Stimulated activated CD4-positive, alpha-beta T cell treated with anti-CD3 and anti-CD28 coated beads, Interleukin-15, amount 100 ng/mL, for 1 hour (primary cell): ENCODE data around the gene LZTS2.
"Not testable (repeated sequence)": the region's sequence is repeated elsewhere in the genome, so short reads cannot be mapped to it uniquely, and the experiment has no call there.

ENCODE experiments used
- DNase-seq, 2 donors: peaks; one replicate each; pipeline ENCODE4 v3.0.0-alpha.2; 2020; ENCODE audit warnings: low read depth in 1 of 2, low spot score in 1 of 2

The LZTS2 gene

DNA sequence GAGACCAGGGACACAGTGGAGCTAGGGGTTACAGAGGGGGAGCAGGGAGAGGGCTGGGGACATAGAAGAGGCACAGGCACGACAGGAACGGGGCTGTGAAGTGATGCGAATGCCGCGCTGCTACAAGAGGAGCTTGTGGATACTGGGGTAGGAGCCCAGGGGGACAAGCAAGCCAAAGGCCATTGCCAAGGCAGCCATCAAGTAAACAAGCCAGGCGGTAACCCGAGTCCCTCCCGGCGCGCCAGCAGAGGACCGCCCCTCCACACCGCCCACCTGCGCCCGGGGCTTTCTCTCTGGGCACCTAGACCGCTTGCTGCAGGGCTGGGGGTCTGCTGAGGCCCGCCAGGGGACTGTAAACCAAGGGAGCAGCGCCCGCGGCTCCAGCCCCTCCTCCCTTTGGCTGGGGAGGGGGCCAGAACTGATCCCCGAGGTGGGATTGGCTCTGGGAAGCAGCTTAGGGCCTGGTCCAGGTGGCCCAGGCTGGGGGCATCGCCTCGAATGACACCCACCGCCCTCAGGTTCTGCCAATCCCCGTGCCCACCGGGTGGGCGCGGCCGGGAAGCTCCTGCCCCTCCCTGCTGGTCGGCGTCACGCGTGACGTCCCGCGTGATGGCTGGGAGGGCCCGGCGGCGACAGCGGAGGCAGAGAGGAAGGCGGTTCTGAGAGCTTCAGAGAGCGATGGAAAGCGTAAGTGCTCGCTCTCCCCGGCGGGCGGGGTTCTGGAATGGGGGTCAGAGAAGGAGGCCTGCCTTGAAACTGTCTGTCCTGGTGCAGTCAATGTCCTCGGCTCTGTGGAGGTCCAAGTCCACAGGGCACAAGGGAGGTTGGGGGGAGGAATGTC, 32.4 kb downstream of the LZTS2 start:
- peak; percentile 57 to 60 for DNase-seq

- DNase-seq, result peak; percentile 14 to 36
Observed at GRCh38 chr10:101032637-101033224, 33.1 kb downstream of the LZTS2 start.

- DNase-seq, result no peak
Observed at GRCh38 chr10:101033276-101033675, 33.7 kb downstream of the LZTS2 start.

DNA sequence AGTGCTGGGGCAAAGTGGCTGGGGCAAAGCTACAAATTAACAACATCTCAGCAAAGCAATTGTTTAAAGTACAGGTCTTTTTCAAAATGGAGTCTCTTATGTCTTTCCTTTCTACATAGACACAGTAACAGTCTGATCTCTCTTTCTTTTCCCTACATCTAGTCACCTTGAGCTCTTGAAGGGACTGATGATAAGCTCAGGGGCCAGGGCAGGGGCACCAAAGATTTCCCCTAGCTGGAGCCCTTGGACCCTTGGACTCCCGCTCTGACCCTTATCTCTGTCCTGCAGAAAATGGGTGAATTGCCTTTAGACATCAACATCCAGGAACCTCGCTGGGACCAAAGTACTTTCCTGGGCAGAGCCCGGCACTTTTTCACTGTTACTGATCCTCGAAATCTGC, 34.8 kb downstream of the LZTS2 start:
- DNase-seq, result not testable (repeated sequence)

- DNase-seq, result no peak
Observed at GRCh38 chr10:101035314-101035713, 35.7 kb downstream of the LZTS2 start.

DNA sequence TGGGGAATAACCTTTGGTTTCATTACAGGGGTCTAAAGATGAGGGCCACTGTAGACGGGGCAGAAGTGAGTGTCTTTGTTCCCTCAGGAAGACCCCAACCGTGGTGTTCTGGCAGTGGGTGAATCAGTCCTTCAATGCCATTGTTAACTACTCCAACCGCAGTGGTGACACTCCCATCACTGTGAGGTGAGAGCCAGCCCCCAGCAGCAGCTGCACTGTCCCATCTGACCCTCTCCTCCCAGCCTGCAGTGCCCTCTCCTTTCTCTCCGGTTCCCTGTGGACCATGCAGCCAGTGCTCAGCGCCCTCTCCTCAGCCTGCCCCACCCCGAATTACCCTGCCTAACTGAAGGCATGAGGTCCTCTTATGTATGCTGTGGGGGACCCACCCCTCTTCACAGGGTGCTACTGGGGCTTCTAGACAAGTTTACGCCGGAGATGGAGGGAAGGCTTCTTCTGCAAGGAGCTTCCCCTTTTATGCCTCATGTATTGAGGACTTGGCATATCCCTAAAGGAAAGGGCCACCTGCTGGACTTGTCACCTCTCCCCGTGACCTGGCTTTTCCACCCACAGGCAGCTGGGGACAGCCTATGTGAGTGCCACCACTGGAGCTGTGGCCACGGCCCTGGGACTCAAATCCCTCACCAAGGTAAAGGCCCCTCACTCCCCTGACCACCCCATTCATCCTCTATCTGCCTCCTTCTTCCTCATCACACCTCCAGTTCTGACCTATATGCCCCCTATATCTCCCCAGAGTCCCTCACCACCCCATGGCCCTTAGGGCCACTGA, 36.5 kb downstream of the LZTS2 start:
- DNase-seq, result no peak

GRCh38 chr10:101036726-101037125, 37.1 kb downstream of the LZTS2 start:
- no peak for DNase-seq

GRCh38 chr10:101038484-101038883, 38.9 kb downstream of the LZTS2 start:
- no peak for DNase-seq

DNA sequence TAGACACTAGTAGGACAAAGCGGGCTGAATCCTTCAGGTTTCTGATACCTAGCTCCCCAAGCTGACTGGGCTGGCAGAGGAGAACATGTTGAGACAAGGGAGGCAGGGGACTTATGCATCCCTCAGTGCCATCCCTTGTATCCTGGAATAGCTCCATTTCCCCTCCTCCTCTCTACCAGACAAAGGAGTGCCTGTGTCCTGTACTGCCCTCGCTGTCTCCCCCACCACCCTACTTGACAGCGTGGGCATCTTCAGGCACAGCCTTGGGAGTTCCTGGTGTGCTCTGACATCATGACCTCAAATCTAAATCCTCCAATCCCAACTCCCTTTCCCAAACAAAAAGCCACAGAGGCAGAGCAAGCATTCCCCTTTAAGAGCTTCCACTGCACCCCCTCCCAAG, 40.5 kb downstream of the LZTS2 start:
- no peak for DNase-seq

DNA sequence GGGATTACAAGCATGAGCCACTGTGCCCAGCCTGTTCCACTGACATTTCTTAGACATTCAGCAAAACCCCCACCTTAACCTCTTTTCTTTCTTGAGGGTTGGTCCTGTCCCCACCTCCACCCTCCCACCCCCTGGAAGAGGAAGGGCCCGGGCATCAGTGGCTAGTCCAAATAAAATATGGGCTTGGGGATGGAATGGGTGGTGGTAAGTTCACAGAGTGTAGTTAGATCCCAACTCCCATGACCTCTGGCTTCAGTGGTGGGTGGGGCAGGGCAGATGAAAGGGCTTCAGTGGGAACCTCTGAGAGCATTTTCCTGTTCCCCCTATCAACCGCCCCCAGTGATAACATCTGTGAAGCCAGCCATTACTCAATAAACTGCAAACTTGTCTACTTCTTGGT, 41.2 kb downstream of the LZTS2 start:
- DNase-seq, result no peak

DNA sequence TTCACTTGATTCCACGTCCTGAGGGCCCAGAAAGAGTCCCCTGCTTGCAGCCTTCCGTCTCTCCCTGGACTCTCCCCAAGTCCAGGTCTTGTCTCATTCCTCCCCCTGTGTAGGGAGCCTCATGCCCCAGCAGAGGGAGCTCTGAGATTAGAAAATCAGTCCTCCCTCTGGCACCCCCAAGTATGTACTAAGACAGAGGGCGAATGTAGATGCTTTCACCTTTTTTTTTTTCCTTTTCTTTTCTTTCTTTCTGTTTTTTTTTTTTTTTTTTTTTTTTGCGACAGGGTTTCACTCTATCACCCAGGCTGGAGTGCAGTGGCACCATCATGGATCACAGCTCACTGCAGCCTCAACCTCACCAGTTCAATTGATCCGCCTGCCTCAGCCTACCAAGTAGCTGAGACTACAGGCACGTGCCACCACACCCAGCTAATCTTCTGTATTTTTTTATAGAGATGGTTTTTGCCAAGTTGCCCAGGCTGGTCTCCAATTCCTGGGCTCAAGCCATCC, 41.7 kb downstream of the LZTS2 start:
- peak; percentile 45 to 47 for DNase-seq

DNA sequence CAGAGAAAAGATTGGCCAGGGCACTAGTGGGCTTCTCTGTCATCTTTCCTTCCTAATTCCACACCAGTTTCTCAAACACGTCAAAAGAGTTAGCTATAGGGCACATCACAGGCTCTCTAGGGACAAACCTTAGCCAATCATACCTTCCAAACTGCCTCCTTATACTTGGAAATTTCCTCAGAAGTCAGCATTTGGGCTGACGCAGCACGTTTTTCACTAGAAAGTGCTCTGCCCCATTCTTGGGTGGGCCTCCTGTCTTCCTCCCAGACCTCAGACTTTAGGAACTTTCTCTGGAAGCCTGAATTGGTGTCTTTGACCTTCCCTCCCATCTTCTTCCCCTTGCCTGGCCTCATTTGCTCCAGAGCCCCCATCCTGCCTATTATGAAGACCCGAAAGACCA, 42.5 kb downstream of the LZTS2 start:
- DNase-seq, result no peak

DNA sequence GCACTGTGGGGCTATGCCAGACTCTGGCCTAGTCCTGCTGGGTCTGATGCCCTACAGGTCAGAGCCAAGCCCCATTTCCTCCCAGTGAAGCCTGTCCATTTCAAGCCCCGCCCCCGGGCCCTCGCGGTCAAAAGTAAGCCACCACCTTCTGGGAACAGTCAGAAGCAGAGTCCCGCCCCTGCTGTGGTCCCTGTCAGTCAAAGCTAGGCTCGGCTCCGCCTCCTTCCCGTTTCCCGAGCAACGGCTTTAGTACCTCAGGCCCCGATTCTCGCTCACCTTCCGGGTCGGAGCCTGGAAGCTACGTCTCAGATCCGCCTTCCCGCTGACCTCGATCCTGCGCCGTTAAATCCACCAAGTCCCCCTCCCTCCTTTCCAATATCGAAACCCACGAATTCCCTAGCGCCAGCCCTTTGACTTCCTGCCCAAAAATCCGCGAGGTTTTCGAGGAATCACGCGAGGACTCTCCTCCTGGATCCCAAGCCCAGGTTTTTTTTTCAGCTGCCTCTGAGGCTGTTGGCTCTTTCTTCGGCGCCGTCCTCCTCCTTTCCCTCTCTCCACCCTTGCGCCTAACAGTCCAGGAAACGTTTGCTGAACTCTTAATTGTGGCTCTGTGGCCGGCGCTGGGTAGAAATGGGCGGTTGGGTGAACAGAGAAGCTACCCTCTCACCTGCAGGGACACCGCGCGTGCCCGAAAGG, 43.2 kb downstream of the LZTS2 start:
- peak; percentile 53 to 70 for DNase-seq

DNA sequence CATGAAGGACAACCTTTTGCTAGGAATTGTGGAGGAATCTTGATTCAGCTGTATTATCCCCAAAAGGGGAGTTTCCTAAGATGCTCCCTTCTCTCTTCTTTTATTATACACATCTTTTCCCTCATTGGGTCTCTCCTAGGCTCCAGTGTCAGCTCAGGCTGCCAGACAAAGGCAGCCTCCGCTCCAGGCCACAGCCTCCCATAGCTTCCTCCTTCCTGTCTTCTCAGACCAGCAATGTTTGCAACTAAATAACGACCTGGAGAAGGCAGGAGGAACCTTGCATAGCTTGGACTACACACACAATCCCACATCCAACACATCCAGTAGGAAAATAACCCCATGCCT, 43.7 kb downstream of the LZTS2 start:
- no peak for DNase-seq

GRCh38 chr10:101044117-101044516, 44.5 kb downstream of the LZTS2 start:
- no peak for DNase-seq

- DNase-seq, result no peak
Observed at GRCh38 chr10:101046332-101047238, 47.0 kb downstream of the LZTS2 start.

- no peak for DNase-seq
Observed at GRCh38 chr10:101047268-101047667, 47.7 kb downstream of the LZTS2 start.

- no peak for DNase-seq
Observed at GRCh38 chr10:101047961-101048892, 48.6 kb downstream of the LZTS2 start.
